Natural killer cell (primary cell): ENCODE results near the gene JUP. TPM values are rescaled to one million over a fixed set of nuclear protein-coding genes. Genes with fewer than 3 reads are reported as not detected.

Source experiments
- ATAC-seq, 3 donors: fragments of 150-1000 bp in 2 of 3; fragments of 200-7000 bp in 1 of 3; cut with Tn5 transposase; 1 replicate in 1 of 3; 2 replicates in 2 of 3; pipeline ENCODE4 v1.10.0; 2021; ENCODE audit warnings: mild to moderate bottlenecking in 2 of 3, moderate library complexity in 2 of 3
- DNase-seq, 2 donors: peaks; one replicate each; pipeline versions ENCODE4 v3.0.0 to v3.0.0-alpha.2; 2013 to 2021; ENCODE audit warnings: mixed read lengths in 1 of 2
- H3K27ac ChIP-seq: one replicate; pipeline ENCODE4 v1.5.1; 2013; ENCODE audit warnings: mild to moderate bottlenecking, low read length
- H3K27me3 ChIP-seq: one replicate; pipeline ENCODE4 v1.6.1; 2013; ENCODE audit warnings: low read length; ENCODE audit not compliant: control insufficient read depth, insufficient read depth
- H3K36me3 ChIP-seq: one replicate; pipeline ENCODE4 v1.6.1; 2013; ENCODE audit warnings: low read length; ENCODE audit not compliant: control insufficient read depth, insufficient read depth
- H3K4me1 ChIP-seq: one replicate; pipeline ENCODE4 v1.6.1; 2013; ENCODE audit warnings: low read length; ENCODE audit not compliant: control insufficient read depth, insufficient read depth
- H3K4me3 ChIP-seq: one replicate; pipeline ENCODE4 v1.5.1; 2013; ENCODE audit warnings: low read length
- H3K9me3 ChIP-seq: one replicate; pipeline ENCODE4 v1.6.1; 2013; ENCODE audit warnings: low read length; ENCODE audit not compliant: control insufficient read depth, insufficient read depth
- H3K27ac Mint-ChIP-seq, 2 donors: one replicate each; pipeline ENCODE4 v1.8.0; 2022; ENCODE audit warnings: mild to moderate bottlenecking in 2 of 2, mixed read lengths in 2 of 2, moderate library complexity in 1 of 2
- H3K27me3 Mint-ChIP-seq, 2 donors: one replicate each; pipeline ENCODE4 v1.8.0; 2022; ENCODE audit warnings: low read depth in 2 of 2, mixed read lengths in 2 of 2
- H3K36me3 Mint-ChIP-seq: one replicate; pipeline ENCODE4 v1.8.0; 2022; ENCODE audit warnings: mixed read lengths
- H3K4me1 Mint-ChIP-seq, 2 donors: one replicate each; pipeline ENCODE4 v1.8.0; 2022; ENCODE audit warnings: mixed read lengths in 2 of 2
- H3K4me3 Mint-ChIP-seq: one replicate; pipeline ENCODE4 v1.8.0; 2022; ENCODE audit warnings: mild to moderate bottlenecking, moderate library complexity, mixed read lengths
- H3K9me3 Mint-ChIP-seq, 2 donors: one replicate each; pipeline ENCODE4 v1.8.0; 2022; ENCODE audit warnings: mixed read lengths in 2 of 2
- WGBS: methylation state at CpG from one replicate; pipeline ENCODE4 v1.1.7; 2013; ENCODE audit warnings: missing lambda C conversion rate; ENCODE audit not compliant: insufficient coverage; 5-methylcytosine and 5-hydroxymethylcytosine counted together
- intact Hi-C: fragments of 100-400 bp; cut with micrococcal nuclease; formaldehyde crosslinking; loops from one replicate; pipeline ENCODE4 v1.14.2; 2022
- total RNA-seq, 4 donors: library from RNA; stranded (reverse); fragments of 120-200 nt in 1 of 4; gene quantifications; one replicate each; pipeline versions ENCODE4 v1.2.3 to v1.2.4, GENCODE V29; 2013 to 2022
- TF ChIP-seq, protein P1 (sequence below): fragments of 200-600 bp; IDR thresholded peaks from one replicate; pipeline ENCODE4 v1.8.0; 2022; ENCODE audit warnings: antibody characterized with exemption

Gene JUP
- total RNA-seq, 3 donors from 2014 or later (not counting 1 experiment from before 2014, with no cell fraction given) = 1.8 to 12.1 (median 2.0) TPM

DNA sequence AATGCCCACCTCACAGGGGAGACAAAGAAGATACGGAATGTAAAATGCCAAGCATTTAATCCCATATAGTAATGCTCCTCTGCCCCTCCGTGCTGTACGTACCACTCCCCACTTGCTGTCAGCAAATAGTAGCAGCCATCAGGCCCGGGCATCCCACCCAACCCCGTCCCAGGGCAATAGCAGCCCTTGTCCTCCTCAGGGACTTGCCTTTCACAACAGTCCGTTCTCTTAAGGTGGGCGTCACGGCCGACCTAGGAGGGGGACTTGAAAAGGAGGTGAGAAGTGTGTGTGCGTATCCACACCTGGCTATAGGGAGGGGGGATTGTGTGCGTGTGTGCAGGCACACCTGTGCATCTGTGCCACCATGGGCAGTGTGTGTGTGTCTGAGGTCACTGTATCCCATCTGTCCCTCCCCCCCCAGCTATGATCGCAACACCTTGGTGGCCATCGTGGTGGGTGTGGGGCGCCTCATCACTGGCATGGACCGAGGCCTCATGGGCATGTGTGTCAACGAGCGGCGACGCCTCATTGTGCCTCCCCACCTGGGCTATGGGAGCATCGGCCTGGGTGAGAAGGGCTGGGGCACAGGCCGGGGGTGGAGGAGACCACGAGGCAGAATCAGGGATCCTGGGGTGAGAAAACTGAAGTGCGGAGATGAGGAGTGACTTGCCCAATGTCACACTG is 30.3 kb upstream of the JUP start:
- Mint-ChIP-seq H3K4me1 (peaks cover 6 to 17% of the 10 kb centered on the region in 2 donors), H3K9me3 (no peaks in the 10 kb centered on the region), H3K27ac (no peak overlapping the region), H3K36me3 (no peaks in the 10 kb centered on the region), H3K4me3 (no peak overlapping the region), H3K27me3 (no peaks in the 10 kb centered on the region)
- Histone ChIP-seq H3K27me3 (no peaks in the 10 kb centered on the region), H3K4me1 (peaks cover 13% of the 10 kb centered on the region), H3K9me3 (no peaks in the 10 kb centered on the region), H3K4me3 (no peak overlapping the region), H3K27ac (no peak overlapping the region), H3K36me3 (no peaks in the 10 kb centered on the region)
- DNase-seq (no peak), ATAC-seq (no peak)
- intact Hi-C loops = no loop called here
- TF ChIP-seq, protein P1, sequence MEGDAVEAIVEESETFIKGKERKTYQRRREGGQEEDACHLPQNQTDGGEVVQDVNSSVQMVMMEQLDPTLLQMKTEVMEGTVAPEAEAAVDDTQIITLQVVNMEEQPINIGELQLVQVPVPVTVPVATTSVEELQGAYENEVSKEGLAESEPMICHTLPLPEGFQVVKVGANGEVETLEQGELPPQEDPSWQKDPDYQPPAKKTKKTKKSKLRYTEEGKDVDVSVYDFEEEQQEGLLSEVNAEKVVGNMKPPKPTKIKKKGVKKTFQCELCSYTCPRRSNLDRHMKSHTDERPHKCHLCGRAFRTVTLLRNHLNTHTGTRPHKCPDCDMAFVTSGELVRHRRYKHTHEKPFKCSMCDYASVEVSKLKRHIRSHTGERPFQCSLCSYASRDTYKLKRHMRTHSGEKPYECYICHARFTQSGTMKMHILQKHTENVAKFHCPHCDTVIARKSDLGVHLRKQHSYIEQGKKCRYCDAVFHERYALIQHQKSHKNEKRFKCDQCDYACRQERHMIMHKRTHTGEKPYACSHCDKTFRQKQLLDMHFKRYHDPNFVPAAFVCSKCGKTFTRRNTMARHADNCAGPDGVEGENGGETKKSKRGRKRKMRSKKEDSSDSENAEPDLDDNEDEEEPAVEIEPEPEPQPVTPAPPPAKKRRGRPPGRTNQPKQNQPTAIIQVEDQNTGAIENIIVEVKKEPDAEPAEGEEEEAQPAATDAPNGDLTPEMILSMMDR = no peak
- 91% methylated on average over 19 of the region's 23 CpGs for WGBS

DNA sequence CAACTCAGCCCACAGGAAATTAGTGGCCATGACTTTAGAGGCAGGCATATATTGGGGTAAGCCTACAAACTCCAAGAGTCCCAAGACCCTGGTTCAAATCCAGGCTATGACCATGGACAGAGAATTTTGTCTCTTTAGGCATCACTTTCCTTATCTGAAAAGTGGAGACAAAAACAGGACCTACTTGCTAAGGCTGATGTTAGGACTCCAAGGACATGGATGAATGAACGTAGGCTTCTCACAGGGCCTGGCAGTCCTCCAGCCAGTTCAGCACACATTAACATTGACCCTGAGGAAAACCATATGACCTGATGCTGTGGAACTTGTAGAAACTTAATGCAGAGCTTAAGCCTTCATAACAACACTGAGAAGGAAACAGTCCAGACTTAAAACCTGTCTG is 27.7 kb upstream of the JUP start:
- intact Hi-C loops = no loop called here
- no peak for ATAC-seq
- H3K9me3 Mint-ChIP-seq = no peaks in the 10 kb centered on the region
- no peaks in the 10 kb centered on the region for H3K9me3 ChIP-seq
- WGBS = 100% methylated on average over 1 of the region's 1 CpG
- TF ChIP-seq, protein P1 = no peak
- no peak for DNase-seq
- no peaks in the 10 kb centered on the region for H3K27me3 ChIP-seq
- no peak overlapping the region for H3K4me3 ChIP-seq
- no peaks in the 10 kb centered on the region for H3K27me3 Mint-ChIP-seq
- H3K4me3 Mint-ChIP-seq = peak overlapping the region; percentile 97
- H3K27ac ChIP-seq = no peak overlapping the region
- no peaks in the 10 kb centered on the region for H3K36me3 Mint-ChIP-seq
- H3K4me1 ChIP-seq = peaks cover 33% of the 10 kb centered on the region
- no peak overlapping the region for H3K27ac Mint-ChIP-seq
- no peaks in the 10 kb centered on the region for H3K36me3 ChIP-seq
- H3K4me1 Mint-ChIP-seq = peaks cover 19 to 34% of the 10 kb centered on the region in 2 donors

DNA sequence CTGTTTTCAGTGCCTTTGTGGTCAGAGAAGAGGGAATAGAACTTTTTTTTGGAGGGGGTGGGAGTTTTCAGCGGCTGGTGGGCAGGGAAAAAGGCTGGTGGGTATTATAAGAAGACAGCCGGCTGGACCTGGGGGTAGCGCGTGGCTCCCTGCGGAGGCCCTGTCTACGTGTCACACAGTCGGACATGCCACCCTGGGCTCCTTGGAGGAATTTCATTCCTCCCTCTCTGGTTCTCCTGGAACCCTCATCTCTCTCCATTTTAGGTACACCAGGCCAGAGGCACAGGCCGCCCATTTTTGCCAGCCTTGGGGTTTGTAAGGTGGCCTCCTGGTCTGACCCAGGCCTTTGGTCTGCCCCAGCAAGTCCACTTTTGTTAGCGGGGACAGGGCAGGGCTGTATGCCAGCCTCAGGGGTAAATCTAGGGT is 27.2 kb upstream of the JUP start:
- no peaks in the 10 kb centered on the region for H3K9me3 Mint-ChIP-seq
- TF ChIP-seq, protein P1 = no peak
- no peak overlapping the region for H3K27ac ChIP-seq
- DNase-seq (no peak), ATAC-seq (no peak)
- H3K4me3 ChIP-seq = no peak overlapping the region
- H3K4me3 Mint-ChIP-seq = peak overlapping the region; percentile 97
- H3K9me3 ChIP-seq = no peaks in the 10 kb centered on the region
- intact Hi-C loops = no loop called here
- no peaks in the 10 kb centered on the region for H3K36me3 ChIP-seq
- peaks cover 33% of the 10 kb centered on the region for H3K4me1 ChIP-seq
- H3K36me3 Mint-ChIP-seq = no peaks in the 10 kb centered on the region
- H3K27ac Mint-ChIP-seq = peak overlapping the region in 1 of 2 donors; percentile 79
- 97% methylated on average over 9 of the region's 9 CpGs for WGBS
- H3K27me3 Mint-ChIP-seq = no peaks in the 10 kb centered on the region
- H3K4me1 Mint-ChIP-seq = peaks cover 19 to 34% of the 10 kb centered on the region in 2 donors
- H3K27me3 ChIP-seq = no peaks in the 10 kb centered on the region
